H1 (cell line): ENCODE data around the gene IP6K1. TPM values are rescaled to one million over a fixed set of nuclear protein-coding genes. Genes with fewer than 3 reads are reported as not detected.

ENCODE experiments used
- CTCF ChIA-PET: fragments of 300-600 bp; sonication (Branson Sonifier 250); formaldehyde crosslinking; loops from one replicate; lab custom pipeline; 2021; ENCODE audit not compliant: partially characterized antibody; lab: Charles Lee
- POLR2A ChIA-PET: fragments of 300-600 bp; sonication (Branson Sonifier 250); formaldehyde crosslinking; loops from one replicate; lab custom pipeline; 2021; ENCODE audit warnings: inconsistent platforms; ENCODE audit not compliant: partially characterized antibody; lab: Charles Lee
- DNase-seq, 2 experiments: peaks; one replicate each; pipeline versions ENCODE4 v3.0.0 to v3.0.0-alpha.2; 2010 to 2022; ENCODE audit warnings: low spot score in 2 of 2, low read depth in 1 of 2, mixed read lengths in 1 of 2
- FAIRE-seq: peaks from 2 replicates; lab custom pipeline; 2011; peaks lifted over from hg19 to GRCh38; lab: Jason Lieb, UNC
- H2AFZ ChIP-seq: 2 replicates; pipeline ENCODE4 v1.8.1; 2012; ENCODE audit warnings: low read length, inconsistent platforms
- H2AK5ac ChIP-seq: 2 replicates; pipeline ENCODE4 v1.6.1; 2013; ENCODE audit warnings: low read depth, low read length
- H2BK120ac ChIP-seq: replicated peaks from 2 replicates; pipeline ENCODE3; 2013; ENCODE audit warnings: low read depth, low read length, inconsistent platforms
- H2BK12ac ChIP-seq: 2 replicates; pipeline ENCODE4 v1.6.1; 2013; ENCODE audit warnings: low read depth, low read length
- H2BK15ac ChIP-seq: 2 replicates; pipeline ENCODE4 v1.6.1; 2013; ENCODE audit warnings: low read length
- H2BK20ac ChIP-seq: 2 replicates; pipeline ENCODE4 v1.6.1; 2013; ENCODE audit warnings: low read length
- H2BK5ac ChIP-seq: 2 replicates; pipeline ENCODE4 v1.6.1; 2013; ENCODE audit warnings: low read depth, low read length
- H3K14ac ChIP-seq: 2 replicates; pipeline ENCODE4 v1.6.1; 2013; ENCODE audit warnings: inconsistent platforms; ENCODE audit not compliant: insufficient read length
- H3K18ac ChIP-seq: 2 replicates; pipeline ENCODE4 v1.6.1; 2013; ENCODE audit warnings: low read length; ENCODE audit errors: extremely low read depth
- H3K23ac ChIP-seq: 2 replicates; pipeline ENCODE4 v1.6.1; 2013; ENCODE audit warnings: inconsistent platforms; ENCODE audit not compliant: insufficient read length
- H3K23me2 ChIP-seq: 2 replicates; pipeline ENCODE4 v1.6.1; 2013; ENCODE audit warnings: low read depth, low read length
- H3K27ac ChIP-seq: 2 replicates; pipeline ENCODE4 v1.6.1; 2011; ENCODE audit warnings: low read depth, low read length, inconsistent platforms
- H3K27me3 ChIP-seq, 4 experiments: replicated peaks in 1 of 4; 1 replicate in 1 of 4; 2 replicates in 3 of 4; pipeline versions ENCODE4 v1.6.1 to v1.8.1; 2011 to 2013; ENCODE audit warnings: low read length in 3 of 4, mild to moderate bottlenecking in 3 of 4, inconsistent platforms in 2 of 4, mixed read lengths in 2 of 4, moderate library complexity in 1 of 4; ENCODE audit not compliant: control insufficient read depth in 3 of 4, insufficient read depth in 3 of 4; ENCODE audit errors: extremely low read depth in 1 of 4
- H3K36me3 ChIP-seq, 4 experiments: 2 replicates each; pipeline versions ENCODE4 v1.6.1 to v1.8.1; 2011 to 2013; ENCODE audit warnings: mild to moderate bottlenecking in 4 of 4, low read length in 3 of 4, moderate library complexity in 2 of 4, control low read depth in 1 of 4, inconsistent platforms in 1 of 4; ENCODE audit not compliant: insufficient read depth in 4 of 4, control insufficient read depth in 2 of 4
- H3K4ac ChIP-seq: replicated peaks from 2 replicates; pipeline ENCODE3; 2013; ENCODE audit warnings: low read length, low read depth, mixed read lengths, inconsistent platforms; ENCODE audit not compliant: insufficient read length
- H3K4me1 ChIP-seq, 4 experiments: replicated peaks in 1 of 4; 1 replicate in 1 of 4; 2 replicates in 3 of 4; pipeline versions ENCODE4 v1.6.1 to v1.8.1; 2011 to 2013; ENCODE audit warnings: low read length in 3 of 4, inconsistent platforms in 2 of 4, mixed read lengths in 1 of 4; ENCODE audit not compliant: insufficient read depth in 4 of 4, control insufficient read depth in 3 of 4
- H3K4me2 ChIP-seq, 2 experiments: 2 replicates each; pipeline versions ENCODE4 v1.6.1 to v1.8.1; 2011 to 2013; ENCODE audit warnings: low read depth in 2 of 2, low read length in 2 of 2, control low read depth in 1 of 2, inconsistent platforms in 1 of 2, mild to moderate bottlenecking in 1 of 2; ENCODE audit not compliant: insufficient read depth in 1 of 2
- H3K4me3 ChIP-seq, 4 experiments: fragments of 200-600, 300-600 bp in 1 of 4; sonication (generic), shearing (Covaris generic), sonication (Bioruptor Twin) in 1 of 4; 2 replicates each; pipeline versions ENCODE4 v1.5.1 to v1.8.1; 2011 to 2016; ENCODE audit warnings: low read length in 4 of 4, low read depth in 3 of 4, control low read depth in 2 of 4, inconsistent platforms in 2 of 4, mild to moderate bottlenecking in 2 of 4, mixed read lengths in 1 of 4, moderate library complexity in 1 of 4; ENCODE audit not compliant: insufficient read depth in 2 of 4; ENCODE audit errors: extremely low read depth in 1 of 4
- H3K56ac ChIP-seq: replicated peaks from 2 replicates; pipeline ENCODE3; 2013; ENCODE audit warnings: low read depth, mild to moderate bottlenecking, mixed read lengths, low read length, inconsistent platforms; ENCODE audit not compliant: insufficient read length
- H3K79me1 ChIP-seq: 2 replicates; pipeline ENCODE4 v1.6.1; 2013; ENCODE audit warnings: low read depth, low read length, control low read depth
- H3K79me2 ChIP-seq, 2 experiments: 2 replicates each; pipeline versions ENCODE4 v1.6.1 to v1.8.1; 2012 to 2013; ENCODE audit warnings: low read length in 2 of 2, mild to moderate bottlenecking in 2 of 2, inconsistent platforms in 1 of 2; ENCODE audit not compliant: insufficient read depth in 2 of 2, control insufficient read depth in 1 of 2
- H3K9ac ChIP-seq, 4 experiments: replicated peaks in 1 of 4; 1 replicate in 1 of 4; 2 replicates in 3 of 4; pipeline versions ENCODE4 v1.6.1 to v1.8.1; 2011 to 2013; ENCODE audit warnings: low read depth in 3 of 4, low read length in 3 of 4, control low read depth in 2 of 4, mild to moderate bottlenecking in 2 of 4, moderate library complexity in 2 of 4, inconsistent platforms in 1 of 4; ENCODE audit errors: extremely low read depth in 1 of 4
- H3K9me3 ChIP-seq, 2 experiments: 2 replicates each; pipeline versions ENCODE4 v1.6.1 to v1.8.1; 2012 to 2013; ENCODE audit warnings: mild to moderate bottlenecking in 2 of 2, moderate library complexity in 2 of 2, control low read depth in 1 of 2, inconsistent platforms in 1 of 2, low read depth in 1 of 2, low read length in 1 of 2, mixed read lengths in 1 of 2; ENCODE audit not compliant: insufficient read depth in 2 of 2
- H4K20me1 ChIP-seq, 2 experiments: replicated peaks in 1 of 2; 2 replicates each; pipeline versions ENCODE3 to v1.8.1; 2011 to 2013; ENCODE audit warnings: inconsistent platforms in 2 of 2, low read length in 2 of 2, mild to moderate bottlenecking in 1 of 2; ENCODE audit not compliant: insufficient read depth in 2 of 2, control insufficient read depth in 1 of 2
- H4K5ac ChIP-seq: 2 replicates; pipeline ENCODE4 v1.6.1; 2013; ENCODE audit warnings: low read length, low read depth, mixed read lengths, inconsistent platforms; ENCODE audit not compliant: insufficient read length
- H4K8ac ChIP-seq: 2 replicates; pipeline ENCODE4 v1.8.0; 2013; ENCODE audit warnings: mild to moderate bottlenecking, moderate library complexity, low read length, inconsistent platforms; ENCODE audit not compliant: insufficient read depth; ENCODE audit errors: extremely low read depth
- H4K91ac ChIP-seq: replicated peaks from 2 replicates; pipeline ENCODE3; 2013; ENCODE audit warnings: low read length, mixed read lengths, inconsistent platforms; ENCODE audit not compliant: insufficient read length
- ASH2L ChIP-seq: fragments of 200-600, 300-600 bp; sonication (generic); IDR thresholded peaks from one replicate; pipeline ENCODE4 v1.7.1; 2017; ENCODE audit warnings: low read length
- CTCF ChIP-seq, 3 experiments: IDR thresholded peaks; 1 replicate in 2 of 3; 2 replicates in 1 of 3; pipeline versions ENCODE4 v1.5.1 to v1.6.1; 2011; ENCODE audit warnings: low read length in 3 of 3, mild to moderate bottlenecking in 3 of 3, inconsistent platforms in 2 of 3, low read depth in 1 of 3, moderate library complexity in 1 of 3; ENCODE audit not compliant: insufficient read depth in 1 of 3; ENCODE audit errors: control extremely low read depth in 1 of 3
- RAD21 ChIP-seq, 2 experiments: IDR thresholded peaks in 1 of 2; conservative IDR thresholded peaks in 1 of 2; 2 replicates each; pipeline ENCODE4 v1.6.1; 2011; ENCODE audit warnings: low read depth in 2 of 2, low read length in 2 of 2, improper control_type of control experiment in 1 of 2, inconsistent platforms in 1 of 2, mild to moderate bottlenecking in 1 of 2, moderate library complexity in 1 of 2
- RXRA ChIP-seq: IDR thresholded peaks from 2 replicates; pipeline ENCODE4 v1.6.1; 2011; ENCODE audit warnings: low read depth, mild to moderate bottlenecking, low read length, moderate library complexity; ENCODE audit not compliant: insufficient read depth
- SIX5 ChIP-seq: IDR thresholded peaks from 2 replicates; pipeline ENCODE4 v1.6.1; 2011; ENCODE audit warnings: mild to moderate bottlenecking, low read depth, low read length
- TEAD4 ChIP-seq: IDR thresholded peaks from 2 replicates; pipeline ENCODE4 v1.6.1; 2012; ENCODE audit warnings: low read depth, low read length, inconsistent platforms, mixed read lengths
- WGBS, 2 experiments: shearing (Covaris generic) in 1 of 2; methylation state at CpG; one replicate each; pipeline versions ENCODE4 v1.1.6 to v1.1.7; 2013 to 2015; ENCODE audit warnings: low lambda C conversion rate in 2 of 2, mixed read lengths in 2 of 2, inconsistent platforms in 1 of 2, low coverage in 1 of 2, missing lambda C conversion rate in 1 of 2; ENCODE audit not compliant: insufficient replicate concordance in 2 of 2, insufficient coverage in 1 of 2, insufficient read length in 1 of 2; ENCODE audit errors: extremely low coverage in 1 of 2, missing lambda C conversion rate in 1 of 2; 5-methylcytosine and 5-hydroxymethylcytosine counted together
- polyA plus RNA-seq, 7 experiments: library from polyadenylated mRNA; depleted of rRNA in 3 of 7; stranded (reverse) in 5 of 7; unstranded in 2 of 7; fragments of >200 nt in 5 of 7; fragments of 200-250 nt in 2 of 7; gene quantifications; 1 replicate in 5 of 7; 2 replicates in 1 of 7; 4 replicates in 1 of 7; pipeline versions ENCODE4 v1.2.1 to v1.2.3, GENCODE V29; 2011 to 2013; ENCODE audit warnings: missing spikeins in 2 of 7, mixed read lengths in 2 of 7
- total RNA-seq: library from RNA; stranded (reverse); fragmentation: NEBNext Ultra II Directional; extraction: Animal tissue kit (Norgen Biotek cat#: 25700); gene quantifications from 2 replicates; pipeline ENCODE4 v1.2.1, GENCODE V29; 2021

Gene IP6K1
- total and polyA plus RNA-seq, 2 of the 8 experiments (the other 6 are each of a cell fraction or from before 2014, with no cell fraction given): 31.5 to 35.2 TPM

DNA sequence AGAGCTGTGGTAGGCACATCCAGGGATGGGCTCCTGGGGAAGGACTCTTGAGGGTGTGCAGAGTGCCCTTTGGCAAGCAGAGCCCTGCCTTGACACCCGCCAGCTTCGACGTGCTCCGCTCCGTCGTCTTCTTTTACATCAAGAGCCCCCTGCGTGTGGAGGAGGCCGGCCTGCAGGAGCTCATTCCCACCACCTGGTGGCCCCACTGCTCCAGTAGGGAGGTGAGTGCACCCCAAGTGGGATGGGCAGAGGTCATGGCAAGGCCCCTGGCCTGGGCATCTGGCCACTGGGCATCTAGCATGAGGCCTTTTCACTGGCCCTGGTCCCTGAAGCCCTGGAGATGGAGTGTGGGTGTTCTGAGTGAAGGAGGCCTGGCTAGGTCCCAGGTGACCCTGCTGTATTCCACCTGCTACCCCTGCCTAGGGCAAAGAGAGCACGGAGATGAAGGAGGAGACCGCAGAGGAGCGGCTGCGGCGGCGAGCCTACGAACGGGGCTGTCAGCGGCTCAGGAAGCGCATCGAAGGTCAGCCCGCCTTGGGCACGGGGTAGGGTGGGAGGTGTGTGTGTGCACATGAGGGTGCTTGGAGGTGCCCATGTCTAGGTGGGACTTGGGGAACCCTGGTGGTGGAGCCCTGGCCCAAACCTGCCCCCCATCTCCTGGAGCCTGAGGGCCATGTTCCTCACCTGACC lies 84.8 kb downstream of the IP6K1 start:
- H4K8ac ChIP-seq: no peak overlapping the region
- TF ChIP-seq TEAD4 (peak; percentile 89), CTCF (IDR thresholded peaks at IDR 0.05; ENCODE audit: control extremely low read depth in 1 of 3, insufficient read depth in 1 of 3, low read depth in 1 of 3, low read length in 3 of 3) (peak in 2 of 3 experiments; percentile 82 to 83; a peak in 3 of 4 replicates), SIX5 (no peak), ASH2L (no peak), RAD21 (IDR thresholded peaks at IDR 0.05 in 1 of 2, conservative IDR thresholded peaks at IDR 0.05 in 1 of 2; ENCODE audit: low read depth in 2 of 2, low read length in 2 of 2) (peak; percentile 42 to 62), RXRA (0 out of 2 replicates have a peak, but pooled peaks have one; percentile 47)
- 0 out of 2 replicates have a peak overlapping the region, but pooled peaks have one; percentile 1 for H2BK15ac ChIP-seq
- peak in 1 of 2 experiments; percentile 86 for DNase-seq
- no peak overlapping the region for H3K4ac ChIP-seq
- H2AK5ac ChIP-seq: no peak overlapping the region
- H3K27me3 ChIP-seq: no peaks in the 10 kb centered on the region
- POLR2A ChIA-PET: interaction anchor here (0.6 to 5.7 kb wide), 12 partner anchors 10 to 272 kb away, joined by 3 to 57 read pairs (median 3); partner anchors contain the start of genes AMIGO3, NICN1 and RBM6
- H3K4me3 ChIP-seq: no peak overlapping the region
- CTCF ChIA-PET: interaction anchor here (0.5 to 9.7 kb wide), 65 partner anchors 10 to 563 kb away, joined by 3 to 127 read pairs (median 4); partner anchors contain the start of genes AMIGO3, INKA1, MST1 and MST1R
- H3K14ac ChIP-seq: no peak overlapping the region
- H2BK12ac ChIP-seq: peak overlapping the region; percentile 75; the same call in 1 of the 2 replicates
- H4K5ac ChIP-seq: no peak overlapping the region
- 0 out of 7 replicates have a peak overlapping the region, but pooled peaks of 1 of the 4 experiments have one; percentile 2 for H3K9ac ChIP-seq
- no peaks in the 10 kb centered on the region for H3K9me3 ChIP-seq
- no peak overlapping the region for H2AFZ ChIP-seq
- no peak overlapping the region; the same call in 1 of the 2 replicates for H3K18ac ChIP-seq
- no peaks in the 10 kb centered on the region for H3K79me2 ChIP-seq
- no peaks in the 10 kb centered on the region for H3K79me1 ChIP-seq
- no peak overlapping the region for H3K27ac ChIP-seq
- peaks cover 8 to 15% of the 10 kb centered on the region in 2 experiments for H4K20me1 ChIP-seq
- H2BK20ac ChIP-seq: no peak overlapping the region
- no peak overlapping the region for H4K91ac ChIP-seq
- FAIRE-seq: no peak
- no peak overlapping the region for H3K23ac ChIP-seq
- H2BK5ac ChIP-seq: peak overlapping the region; percentile 35
- H3K36me3 ChIP-seq: peaks cover 4 to 5% (median 5%) of the 10 kb centered on the region in 4 experiments; a peak in 5 of 8 replicates
- no peak overlapping the region for H3K56ac ChIP-seq
- no peak overlapping the region; a peak in 1 of 4 replicates for H3K4me2 ChIP-seq
- H2BK120ac ChIP-seq: no peak overlapping the region
- H3K23me2 ChIP-seq: no peaks in the 10 kb centered on the region
- 87% methylated on average over 21 of the region's 21 CpGs; no CpG with 5 or more reads in 1 of the 2 experiments for WGBS, 2 experiments
- peaks cover 0 to 9% (median 5%) of the 10 kb centered on the region in 4 experiments; a peak in 5 of 7 replicates for H3K4me1 ChIP-seq
